Liver (tissue), 9 donors: Measurements from ENCODE around the gene PSIP1. TPM values are rescaled to one million over a fixed set of nuclear protein-coding genes. Genes with fewer than 3 reads are reported as not detected.

Experiments
- DNase-seq: peaks from one replicate; pipeline ENCODE4 v3.0.0-alpha.2; 2017; ENCODE audit warnings: low spot score
- H3K27ac ChIP-seq, 2 donors: one replicate each; pipeline ENCODE4 v1.7.0; 2013; ENCODE audit warnings: inconsistent platforms in 2 of 2, low read length in 2 of 2, control low read depth in 1 of 2, low read depth in 1 of 2, mild to moderate bottlenecking in 1 of 2
- H3K27me3 ChIP-seq, 4 donors: one replicate each; pipeline versions ENCODE4 v1.6.1 to v1.7.0; 2013; ENCODE audit warnings: low read length in 3 of 4, inconsistent platforms in 1 of 4, mild to moderate bottlenecking in 1 of 4, moderate library complexity in 1 of 4; ENCODE audit not compliant: control insufficient read depth in 4 of 4, insufficient read depth in 4 of 4
- H3K36me3 ChIP-seq, 4 donors: one replicate each; pipeline versions ENCODE4 v1.6.1 to v1.7.0; 2013; ENCODE audit warnings: low read length in 3 of 4, mild to moderate bottlenecking in 3 of 4, low read depth in 1 of 4, moderate library complexity in 1 of 4; ENCODE audit not compliant: control insufficient read depth in 4 of 4, insufficient read depth in 3 of 4
- H3K4me1 ChIP-seq, 4 donors: one replicate each; pipeline versions ENCODE4 v1.6.1 to v1.7.0; 2013; ENCODE audit warnings: low read length in 3 of 4, mild to moderate bottlenecking in 3 of 4, moderate library complexity in 1 of 4; ENCODE audit not compliant: control insufficient read depth in 4 of 4, insufficient read depth in 4 of 4
- H3K4me3 ChIP-seq, 3 donors: one replicate each; pipeline versions ENCODE4 v1.6.1 to v1.7.0; 2013; ENCODE audit warnings: low read length in 3 of 3, control low read depth in 1 of 3, low read depth in 1 of 3, mild to moderate bottlenecking in 1 of 3
- H3K9ac ChIP-seq, 2 donors: one replicate each; pipeline ENCODE4 v1.7.0; 2013; ENCODE audit warnings: low read length in 2 of 2, mild to moderate bottlenecking in 2 of 2, moderate library complexity in 2 of 2, control low read depth in 1 of 2, low read depth in 1 of 2
- H3K9me3 ChIP-seq, 4 donors: one replicate each; pipeline versions ENCODE4 v1.6.1 to v1.7.0; 2013; ENCODE audit warnings: low read length in 3 of 4; ENCODE audit not compliant: control insufficient read depth in 4 of 4
- ATF3 ChIP-seq: IDR thresholded peaks from 2 replicates; pipeline ENCODE4 v1.6.1; 2016; ENCODE audit warnings: antibody characterized with exemption
- CTCF ChIP-seq: fragments of 150-350 bp; IDR thresholded peaks from 2 replicates; pipeline ENCODE4 v1.5.1; 2017; ENCODE audit warnings: improper control_type of control experiment, low read depth, low read length; ENCODE audit not compliant: missing input control
- EGR1 ChIP-seq, 2 donors: IDR thresholded peaks; 2 replicates each; pipeline ENCODE4 v1.6.1; 2016 to 2018; ENCODE audit warnings: antibody characterized with exemption in 2 of 2, low read depth in 2 of 2
- FOXA1 ChIP-seq: IDR thresholded peaks from 2 replicates; pipeline ENCODE4 v1.6.1; 2016; ENCODE audit warnings: antibody characterized with exemption
- FOXA2 ChIP-seq: IDR thresholded peaks from 2 replicates; pipeline ENCODE4 v1.6.1; 2016; ENCODE audit warnings: antibody characterized with exemption
- GABPA ChIP-seq, 2 donors: IDR thresholded peaks in 1 of 2; conservative IDR thresholded peaks in 1 of 2; 2 replicates each; pipeline ENCODE4 v1.6.1; 2016; ENCODE audit warnings: antibody characterized with exemption in 2 of 2, mild to moderate bottlenecking in 1 of 2, moderate library complexity in 1 of 2
- HNF4A ChIP-seq, 2 donors: conservative IDR thresholded peaks; 2 replicates each; pipeline ENCODE4 v1.6.1; 2016; ENCODE audit warnings: antibody characterized with exemption in 2 of 2, mild to moderate bottlenecking in 2 of 2
- HNF4G ChIP-seq: IDR thresholded peaks from 2 replicates; pipeline ENCODE4 v1.6.1; 2016; ENCODE audit warnings: antibody characterized with exemption
- JUND ChIP-seq, 2 donors: IDR thresholded peaks; 2 replicates each; pipeline ENCODE4 v1.6.1; 2016; ENCODE audit warnings: antibody characterized with exemption in 2 of 2
- MAX ChIP-seq: IDR thresholded peaks from 2 replicates; pipeline ENCODE4 v1.6.1; 2016; ENCODE audit warnings: antibody characterized with exemption
- NR2F2 ChIP-seq: IDR thresholded peaks from 2 replicates; pipeline ENCODE4 v1.6.1; 2016; ENCODE audit warnings: antibody characterized with exemption
- RAD21 ChIP-seq, 2 donors: IDR thresholded peaks; 2 replicates each; pipeline ENCODE4 v1.6.1; 2016; ENCODE audit warnings: antibody characterized with exemption in 2 of 2, mild to moderate bottlenecking in 2 of 2
- REST ChIP-seq: IDR thresholded peaks from 2 replicates; pipeline ENCODE4 v1.6.1; 2016; ENCODE audit warnings: antibody characterized with exemption, mild to moderate bottlenecking
- RXRA ChIP-seq, 2 donors: IDR thresholded peaks; 2 replicates each; pipeline ENCODE4 v1.6.1; 2017 to 2018; ENCODE audit warnings: antibody characterized with exemption in 2 of 2, mild to moderate bottlenecking in 1 of 2
- SP1 ChIP-seq: IDR thresholded peaks from 2 replicates; pipeline ENCODE4 v1.6.1; 2018; ENCODE audit warnings: antibody characterized with exemption, mild to moderate bottlenecking
- TAF1 ChIP-seq: conservative IDR thresholded peaks from 2 replicates; pipeline ENCODE4 v1.6.1; 2016; ENCODE audit warnings: antibody characterized with exemption, mild to moderate bottlenecking
- YY1 ChIP-seq: IDR thresholded peaks from 2 replicates; pipeline ENCODE4 v1.6.1; 2016; ENCODE audit warnings: antibody characterized with exemption, mild to moderate bottlenecking
- ZBTB33 ChIP-seq: IDR thresholded peaks from 2 replicates; pipeline ENCODE4 v1.6.1; 2016; ENCODE audit warnings: antibody characterized with exemption
- WGBS: extraction: QIAGEN DNeasy Blood & Tissue Kit; methylation state at CpG from one replicate; pipeline ENCODE4 v1.1.7; 2013; 5-methylcytosine and 5-hydroxymethylcytosine counted together
- polyA plus RNA-seq, 2 donors: library from polyadenylated mRNA; stranded (reverse) in 1 of 2; unstranded in 1 of 2; fragments of 200-250 nt in 1 of 2; fragments of >200 nt in 1 of 2; fragmentation: Nextera tagmentation in 1 of 2; extraction: Ambion mirVana in 1 of 2; gene quantifications; one replicate each; pipeline versions ENCODE4 v1.2.1 to v1.2.3, GENCODE V29; 2013 to 2015
- total RNA-seq, 2 donors: library from RNA; depleted of rRNA; stranded (reverse); fragments of >200 nt; gene quantifications; one replicate each; pipeline ENCODE4 v1.2.3, GENCODE V29; 2014
- donor health status: healthy.
- donor health status: healthy.
- donor health status: healthy.
- donor health status: healthy.
- donor health status: healthy.

The PSIP1 gene
- total and polyA plus RNA-seq, 4 donors = 9.2 to 22.7 (median 13.2) TPM

GRCh38 chr9:15498246-15498995 is 12.3 kb downstream of the PSIP1 start:
- no peak for DNase-seq
- Histone ChIP-seq H3K27ac (no peak overlapping the region), H3K36me3 (peaks cover 0 to 5% (median 4%) of the 10 kb centered on the region in 4 donors), H3K27me3 (no peaks in the 10 kb centered on the region), H3K9me3 (no peaks in the 10 kb centered on the region), H3K4me3 (no peak overlapping the region), H3K4me1 (peaks cover 0 to 2% (median 0%) of the 10 kb centered on the region in 4 donors), H3K9ac (no peak overlapping the region)
- WGBS = 97% methylated on average over 13 of the region's 13 CpGs
- TF ChIP-seq TAF1 (no peak), FOXA2 (no peak), RAD21 (IDR thresholded peaks at IDR 0.05) (no peak), SP1 (no peak), ATF3 (no peak), RXRA (IDR thresholded peaks at IDR 0.05) (no peak), FOXA1 (no peak), ZBTB33 (no peak), REST (no peak), NR2F2 (no peak), JUND (IDR thresholded peaks at IDR 0.05) (no peak), HNF4G (no peak), YY1 (no peak), MAX (no peak), HNF4A (conservative IDR thresholded peaks at IDR 0.05) (no peak), EGR1 (IDR thresholded peaks at IDR 0.05; ENCODE audit: low read depth in 2 of 2) (no peak), CTCF (no peak), GABPA (IDR thresholded peaks at IDR 0.05 in 1 of 2, conservative IDR thresholded peaks at IDR 0.05 in 1 of 2) (no peak)
